Endothelial cell of umbilical vein (primary cell): ENCODE results near the gene TBCD. TPM values are rescaled to one million over a fixed set of nuclear protein-coding genes. Genes with fewer than 3 reads are reported as not detected.

ENCODE experiments used
- BruUV-seq: library from RNA; stranded (reverse); fragments of 400-500 nt; replicated peaks from 2 replicates; lab custom pipeline; 2021; lab: Mats Ljungman, UMichigan
- CTCF ChIA-PET: fragments of 300-600, 350-600 bp; sonication (Branson Sonifier 250); formaldehyde crosslinking; loops from one replicate; lab custom pipeline; 2021; ENCODE audit warnings: antibody characterized with exemption, inconsistent platforms; lab: Charles Lee
- POLR2A ChIA-PET: fragments of 300-600, 350-600 bp; sonication (Branson Sonifier 250); formaldehyde crosslinking; loops from one replicate; lab custom pipeline; 2021; ENCODE audit warnings: antibody characterized with exemption, inconsistent platforms; lab: Charles Lee
- DNase-seq: peaks from one replicate; pipeline ENCODE4 v3.0.0-alpha.2; 2011; ENCODE audit warnings: low read depth, low spot score
- FAIRE-seq: peaks from 2 replicates; lab custom pipeline; 2011; peaks lifted over from hg19 to GRCh38; lab: Jason Lieb, UNC
- H2AFZ ChIP-seq: 2 replicates; pipeline ENCODE4 v1.6.0; 2012; ENCODE audit warnings: low read depth, low read length, control low read depth, inconsistent platforms
- H3K27ac ChIP-seq: 2 replicates; pipeline ENCODE4 v1.5.1; 2011; ENCODE audit warnings: low read depth, mild to moderate bottlenecking, control low read depth, low read length, moderate library complexity; ENCODE audit not compliant: insufficient read depth
- H3K27me3 ChIP-seq, 2 experiments: 2 replicates each; pipeline versions ENCODE4 v1.6.0 to v1.6.1; 2011; ENCODE audit warnings: low read length in 2 of 2, mixed read lengths in 1 of 2; ENCODE audit not compliant: control insufficient read depth in 2 of 2, insufficient read depth in 2 of 2
- H3K36me3 ChIP-seq, 2 experiments: 2 replicates in 1 of 2; 3 replicates in 1 of 2; pipeline ENCODE4 v1.5.1; 2011; ENCODE audit warnings: low read length in 2 of 2, mild to moderate bottlenecking in 1 of 2, moderate library complexity in 1 of 2; ENCODE audit not compliant: control insufficient read depth in 2 of 2, insufficient read depth in 2 of 2; ENCODE audit errors: extremely low read depth in 1 of 2
- H3K4me1 ChIP-seq: 3 replicates; pipeline ENCODE4 v1.5.1; 2011; ENCODE audit warnings: mild to moderate bottlenecking, low read length; ENCODE audit not compliant: control insufficient read depth, insufficient read depth; ENCODE audit errors: extremely low read depth
- H3K4me2 ChIP-seq: 2 replicates; pipeline ENCODE4 v1.6.1; 2011; ENCODE audit warnings: low read length, control low read depth, mixed read lengths; ENCODE audit not compliant: insufficient read depth
- H3K4me3 ChIP-seq, 3 experiments: fragments of 200-600 bp in 1 of 3; sonication (generic), shearing (Covaris generic) in 1 of 3; replicated peaks in 1 of 3; 2 replicates each; pipeline ENCODE4 v1.5.1; 2011 to 2016; ENCODE audit warnings: control low read depth in 3 of 3, low read length in 3 of 3, mild to moderate bottlenecking in 2 of 3, inconsistent platforms in 1 of 3, low read depth in 1 of 3, moderate library complexity in 1 of 3; ENCODE audit not compliant: insufficient read depth in 1 of 3
- H3K79me2 ChIP-seq: 2 replicates; pipeline ENCODE4 v1.6.0; 2012; ENCODE audit warnings: low read length, inconsistent platforms; ENCODE audit not compliant: control insufficient read depth, insufficient read depth
- H3K9ac ChIP-seq: replicated peaks from 2 replicates; pipeline ENCODE3; 2011; ENCODE audit warnings: low read length, control low read depth; ENCODE audit not compliant: insufficient read depth; ENCODE audit errors: extremely low read depth
- H3K9me1 ChIP-seq: replicated peaks from 3 replicates; pipeline ENCODE4 v1.6.0; 2011; ENCODE audit warnings: mild to moderate bottlenecking, low read length; ENCODE audit not compliant: control insufficient read depth, insufficient read depth; ENCODE audit errors: extremely low read depth
- H3K9me3 ChIP-seq: replicated peaks from 2 replicates; pipeline ENCODE4 v1.5.1; 2012; ENCODE audit warnings: low read length, inconsistent platforms; ENCODE audit not compliant: control insufficient read depth, insufficient read depth
- H4K20me1 ChIP-seq: replicated peaks from 2 replicates; pipeline ENCODE3; 2011; ENCODE audit warnings: mild to moderate bottlenecking, low read length; ENCODE audit not compliant: control insufficient read depth, insufficient read depth; ENCODE audit errors: extremely low read depth
- EZH2 ChIP-seq: IDR thresholded peaks from 2 replicates; pipeline ENCODE4 v1.6.1; 2012; ENCODE audit warnings: borderline replicate concordance, low read depth, mild to moderate bottlenecking, moderate library complexity, low read length, inconsistent platforms; ENCODE audit not compliant: severe bottlenecking
- FOS ChIP-seq: IDR thresholded peaks from 2 replicates; pipeline ENCODE4 v1.6.1; 2011; ENCODE audit warnings: mild to moderate bottlenecking, low read length, moderate library complexity, borderline replicate concordance; ENCODE audit not compliant: insufficient read depth
- GATA2 ChIP-seq: IDR thresholded peaks from 2 replicates; pipeline ENCODE4 v1.7.0; 2011; ENCODE audit warnings: low read depth, mild to moderate bottlenecking, moderate library complexity, mixed read lengths, low read length; ENCODE audit not compliant: insufficient read length, insufficient read depth
- JUN ChIP-seq: IDR thresholded peaks from 2 replicates; pipeline ENCODE4 v1.6.1; 2011; ENCODE audit warnings: borderline replicate concordance, low read depth; ENCODE audit not compliant: insufficient read length, insufficient read depth
- MYC ChIP-seq: IDR thresholded peaks from one replicate; pipeline ENCODE4 v1.6.1; 2011; ENCODE audit warnings: mild to moderate bottlenecking, low read depth, low read length
- POLR2A ChIP-seq: IDR thresholded peaks from 2 replicates; pipeline ENCODE4 v1.6.1; 2012; ENCODE audit warnings: low read depth, mild to moderate bottlenecking, control low read depth, low read length
- POLR2AphosphoS5 ChIP-seq: IDR thresholded peaks from 2 replicates; pipeline ENCODE4 v1.6.1; 2012; ENCODE audit warnings: low read depth, mild to moderate bottlenecking, control low read depth, low read length, moderate library complexity; ENCODE audit not compliant: insufficient read depth
- dilution Hi-C: fragments of 300-500 bp; cut with MboI; formaldehyde crosslinking; loops from one replicate; pipeline ENCODE4 v1.15.0; 2019; ENCODE audit warnings: low sequenced_read_pairs; ENCODE audit not compliant: extremely low pct_ligation_motif_present
- intact Hi-C: fragments of 100-400 bp; cut with micrococcal nuclease; formaldehyde crosslinking; loops from one replicate; pipeline ENCODE4 v1.10.0; 2022
- polyA plus RNA-seq, 4 experiments: library from polyadenylated mRNA; depleted of rRNA in 3 of 4; stranded (reverse) in 3 of 4; unstranded in 1 of 4; fragments of >200 nt; gene quantifications; 2 replicates each; pipeline versions ENCODE4 v1.2.1 to v1.2.3, GENCODE V29; 2011 to 2012; ENCODE audit warnings: missing spikeins in 1 of 4
- total RNA-seq: library from RNA; stranded (reverse); gene quantifications from 2 replicates; pipeline ENCODE4 v1.2.3, GENCODE V29; 2021
- TF ChIP-seq, protein P1 (sequence below), 2 donors: IDR thresholded peaks; 1 replicate in 1 of 2; 2 replicates in 1 of 2; pipeline ENCODE4 v1.5.1; 2011; ENCODE audit warnings: low read length in 2 of 2, mild to moderate bottlenecking in 2 of 2, moderate library complexity in 2 of 2, control low read depth in 1 of 2, inconsistent platforms in 1 of 2, low read depth in 1 of 2; ENCODE audit not compliant: insufficient read depth in 1 of 2; ENCODE audit errors: extremely low read depth in 1 of 2
- TF ChIP-seq, protein P2 (sequence below): IDR thresholded peaks from 2 replicates; pipeline ENCODE4 v1.6.1; 2011; ENCODE audit not compliant: insufficient read depth, insufficient read length

The TBCD gene
- total and polyA plus RNA-seq, 2 donors (not counting 3 experiments of a cell fraction or from before 2014, with no cell fraction given) = 121 to 145 TPM

DNA sequence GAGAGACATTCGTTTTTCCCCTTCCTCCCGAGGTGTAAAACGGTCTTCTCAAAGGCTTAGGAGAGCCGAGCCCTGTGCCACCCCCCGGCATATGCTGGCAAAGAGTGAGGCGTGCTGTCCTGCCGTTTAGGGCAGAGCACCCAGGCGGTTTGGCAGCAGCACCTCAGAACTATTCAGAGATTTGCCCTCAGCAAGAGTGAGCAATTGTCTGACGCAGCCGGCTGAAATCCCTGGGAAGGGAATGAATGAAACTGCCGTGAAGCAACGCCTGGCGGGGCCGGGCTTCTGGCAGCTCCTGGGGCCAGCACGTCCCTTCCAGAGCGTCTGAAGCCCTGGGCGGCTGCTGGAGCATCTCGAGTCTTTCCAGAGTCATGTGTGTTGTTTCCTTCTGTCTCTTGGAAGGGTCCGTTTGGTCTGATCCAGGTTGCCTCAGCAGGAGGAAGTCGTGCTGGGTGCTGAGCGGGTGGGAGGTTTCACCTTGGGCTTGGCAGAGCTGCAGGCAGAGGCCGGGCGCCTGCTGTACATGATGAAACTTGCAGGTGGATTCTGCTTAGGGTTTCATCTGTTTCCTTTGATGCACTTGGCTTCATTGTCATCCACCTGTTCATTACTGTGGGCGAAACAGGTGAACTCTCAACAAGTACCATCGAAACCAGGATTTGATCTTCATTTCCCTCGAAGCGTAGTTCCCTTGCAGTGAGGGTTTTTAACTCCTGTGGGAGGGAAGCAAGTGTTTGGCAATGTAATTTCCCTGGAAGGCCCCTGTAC, 35.4 kb downstream of the TBCD start:
- POLR2A ChIA-PET = no interaction called here
- intact Hi-C loops = no loop called here
- no TSS peak for BruUV-seq

More for the DNA sequence above, 35.4 kb downstream of the TBCD start:
- H4K20me1 ChIP-seq = no peaks in the 10 kb centered on the region
- H3K9me3 ChIP-seq = no peaks in the 10 kb centered on the region
- H3K9ac ChIP-seq = no peak overlapping the region
- no peak overlapping the region for H3K4me3 ChIP-seq
- H3K79me2 ChIP-seq = peaks cover under 1% of the 10 kb centered on the region
- FAIRE-seq = no peak
- H3K4me2 ChIP-seq = no peak overlapping the region
- TF ChIP-seq, protein P1, sequence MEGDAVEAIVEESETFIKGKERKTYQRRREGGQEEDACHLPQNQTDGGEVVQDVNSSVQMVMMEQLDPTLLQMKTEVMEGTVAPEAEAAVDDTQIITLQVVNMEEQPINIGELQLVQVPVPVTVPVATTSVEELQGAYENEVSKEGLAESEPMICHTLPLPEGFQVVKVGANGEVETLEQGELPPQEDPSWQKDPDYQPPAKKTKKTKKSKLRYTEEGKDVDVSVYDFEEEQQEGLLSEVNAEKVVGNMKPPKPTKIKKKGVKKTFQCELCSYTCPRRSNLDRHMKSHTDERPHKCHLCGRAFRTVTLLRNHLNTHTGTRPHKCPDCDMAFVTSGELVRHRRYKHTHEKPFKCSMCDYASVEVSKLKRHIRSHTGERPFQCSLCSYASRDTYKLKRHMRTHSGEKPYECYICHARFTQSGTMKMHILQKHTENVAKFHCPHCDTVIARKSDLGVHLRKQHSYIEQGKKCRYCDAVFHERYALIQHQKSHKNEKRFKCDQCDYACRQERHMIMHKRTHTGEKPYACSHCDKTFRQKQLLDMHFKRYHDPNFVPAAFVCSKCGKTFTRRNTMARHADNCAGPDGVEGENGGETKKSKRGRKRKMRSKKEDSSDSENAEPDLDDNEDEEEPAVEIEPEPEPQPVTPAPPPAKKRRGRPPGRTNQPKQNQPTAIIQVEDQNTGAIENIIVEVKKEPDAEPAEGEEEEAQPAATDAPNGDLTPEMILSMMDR (IDR thresholded peaks at IDR 0.05; ENCODE audit: extremely low read depth in 1 of 2, insufficient read depth in 1 of 2, low read depth in 1 of 2, low read length in 2 of 2) = no peak
- TF ChIP-seq, protein P2, sequence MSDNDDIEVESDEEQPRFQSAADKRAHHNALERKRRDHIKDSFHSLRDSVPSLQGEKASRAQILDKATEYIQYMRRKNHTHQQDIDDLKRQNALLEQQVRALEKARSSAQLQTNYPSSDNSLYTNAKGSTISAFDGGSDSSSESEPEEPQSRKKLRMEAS = no peak
- TF ChIP-seq POLR2A = no peak
- no peak for TF ChIP-seq FOS
- TF ChIP-seq EZH2 = no peak
- TF ChIP-seq MYC = no peak
- TF ChIP-seq POLR2AphosphoS5 = no peak
- no peak for TF ChIP-seq JUN
- no peak for TF ChIP-seq GATA2
- no peaks in the 10 kb centered on the region for H3K4me1 ChIP-seq
- no peaks in the 10 kb centered on the region for H3K9me1 ChIP-seq
- peaks cover 2 to 5% of the 10 kb centered on the region in 2 experiments for H3K36me3 ChIP-seq
- dilution Hi-C loops = no loop called here
- no peak overlapping the region for H2AFZ ChIP-seq
- H3K27me3 ChIP-seq = no peaks in the 10 kb centered on the region
- DNase-seq = no peak
- H3K27ac ChIP-seq = no peak overlapping the region
- CTCF ChIA-PET = no interaction called here
